H1 (cell line): ENCODE data around the gene SCAF1. TPM values are rescaled to one million over a fixed set of nuclear protein-coding genes. Genes with fewer than 3 reads are reported as not detected.

Source experiments
- CTCF ChIA-PET: fragments of 300-600 bp; sonication (Branson Sonifier 250); formaldehyde crosslinking; loops from one replicate; lab custom pipeline; 2021; ENCODE audit not compliant: partially characterized antibody; lab: Charles Lee
- POLR2A ChIA-PET: fragments of 300-600 bp; sonication (Branson Sonifier 250); formaldehyde crosslinking; loops from one replicate; lab custom pipeline; 2021; ENCODE audit warnings: inconsistent platforms; ENCODE audit not compliant: partially characterized antibody; lab: Charles Lee
- DNase-seq, 2 experiments: peaks; one replicate each; pipeline versions ENCODE4 v3.0.0 to v3.0.0-alpha.2; 2010 to 2022; ENCODE audit warnings: low spot score in 2 of 2, low read depth in 1 of 2, mixed read lengths in 1 of 2
- FAIRE-seq: peaks from 2 replicates; lab custom pipeline; 2011; peaks lifted over from hg19 to GRCh38; lab: Jason Lieb, UNC
- H2AFZ ChIP-seq: 2 replicates; pipeline ENCODE4 v1.8.1; 2012; ENCODE audit warnings: low read length, inconsistent platforms
- H2AK5ac ChIP-seq: 2 replicates; pipeline ENCODE4 v1.6.1; 2013; ENCODE audit warnings: low read depth, low read length
- H2BK120ac ChIP-seq: replicated peaks from 2 replicates; pipeline ENCODE3; 2013; ENCODE audit warnings: low read depth, low read length, inconsistent platforms
- H2BK12ac ChIP-seq: 2 replicates; pipeline ENCODE4 v1.6.1; 2013; ENCODE audit warnings: low read depth, low read length
- H2BK15ac ChIP-seq: 2 replicates; pipeline ENCODE4 v1.6.1; 2013; ENCODE audit warnings: low read length
- H2BK20ac ChIP-seq: 2 replicates; pipeline ENCODE4 v1.6.1; 2013; ENCODE audit warnings: low read length
- H2BK5ac ChIP-seq: 2 replicates; pipeline ENCODE4 v1.6.1; 2013; ENCODE audit warnings: low read depth, low read length
- H3K14ac ChIP-seq: 2 replicates; pipeline ENCODE4 v1.6.1; 2013; ENCODE audit warnings: inconsistent platforms; ENCODE audit not compliant: insufficient read length
- H3K18ac ChIP-seq: 2 replicates; pipeline ENCODE4 v1.6.1; 2013; ENCODE audit warnings: low read length; ENCODE audit errors: extremely low read depth
- H3K23ac ChIP-seq: 2 replicates; pipeline ENCODE4 v1.6.1; 2013; ENCODE audit warnings: inconsistent platforms; ENCODE audit not compliant: insufficient read length
- H3K23me2 ChIP-seq: 2 replicates; pipeline ENCODE4 v1.6.1; 2013; ENCODE audit warnings: low read depth, low read length
- H3K27ac ChIP-seq: 2 replicates; pipeline ENCODE4 v1.6.1; 2011; ENCODE audit warnings: low read depth, low read length, inconsistent platforms
- H3K27me3 ChIP-seq, 4 experiments: replicated peaks in 1 of 4; 1 replicate in 1 of 4; 2 replicates in 3 of 4; pipeline versions ENCODE4 v1.6.1 to v1.8.1; 2011 to 2013; ENCODE audit warnings: low read length in 3 of 4, mild to moderate bottlenecking in 3 of 4, inconsistent platforms in 2 of 4, mixed read lengths in 2 of 4, moderate library complexity in 1 of 4; ENCODE audit not compliant: control insufficient read depth in 3 of 4, insufficient read depth in 3 of 4; ENCODE audit errors: extremely low read depth in 1 of 4
- H3K36me3 ChIP-seq, 4 experiments: 2 replicates each; pipeline versions ENCODE4 v1.6.1 to v1.8.1; 2011 to 2013; ENCODE audit warnings: mild to moderate bottlenecking in 4 of 4, low read length in 3 of 4, moderate library complexity in 2 of 4, control low read depth in 1 of 4, inconsistent platforms in 1 of 4; ENCODE audit not compliant: insufficient read depth in 4 of 4, control insufficient read depth in 2 of 4
- H3K4ac ChIP-seq: replicated peaks from 2 replicates; pipeline ENCODE3; 2013; ENCODE audit warnings: low read length, low read depth, mixed read lengths, inconsistent platforms; ENCODE audit not compliant: insufficient read length
- H3K4me1 ChIP-seq, 4 experiments: replicated peaks in 1 of 4; 1 replicate in 1 of 4; 2 replicates in 3 of 4; pipeline versions ENCODE4 v1.6.1 to v1.8.1; 2011 to 2013; ENCODE audit warnings: low read length in 3 of 4, inconsistent platforms in 2 of 4, mixed read lengths in 1 of 4; ENCODE audit not compliant: insufficient read depth in 4 of 4, control insufficient read depth in 3 of 4
- H3K4me2 ChIP-seq, 2 experiments: 2 replicates each; pipeline versions ENCODE4 v1.6.1 to v1.8.1; 2011 to 2013; ENCODE audit warnings: low read depth in 2 of 2, low read length in 2 of 2, control low read depth in 1 of 2, inconsistent platforms in 1 of 2, mild to moderate bottlenecking in 1 of 2; ENCODE audit not compliant: insufficient read depth in 1 of 2
- H3K4me3 ChIP-seq, 4 experiments: fragments of 200-600, 300-600 bp in 1 of 4; sonication (generic), shearing (Covaris generic), sonication (Bioruptor Twin) in 1 of 4; 2 replicates each; pipeline versions ENCODE4 v1.5.1 to v1.8.1; 2011 to 2016; ENCODE audit warnings: low read length in 4 of 4, low read depth in 3 of 4, control low read depth in 2 of 4, inconsistent platforms in 2 of 4, mild to moderate bottlenecking in 2 of 4, mixed read lengths in 1 of 4, moderate library complexity in 1 of 4; ENCODE audit not compliant: insufficient read depth in 2 of 4; ENCODE audit errors: extremely low read depth in 1 of 4
- H3K56ac ChIP-seq: replicated peaks from 2 replicates; pipeline ENCODE3; 2013; ENCODE audit warnings: low read depth, mild to moderate bottlenecking, mixed read lengths, low read length, inconsistent platforms; ENCODE audit not compliant: insufficient read length
- H3K79me1 ChIP-seq: 2 replicates; pipeline ENCODE4 v1.6.1; 2013; ENCODE audit warnings: low read depth, low read length, control low read depth
- H3K79me2 ChIP-seq, 2 experiments: 2 replicates each; pipeline versions ENCODE4 v1.6.1 to v1.8.1; 2012 to 2013; ENCODE audit warnings: low read length in 2 of 2, mild to moderate bottlenecking in 2 of 2, inconsistent platforms in 1 of 2; ENCODE audit not compliant: insufficient read depth in 2 of 2, control insufficient read depth in 1 of 2
- H3K9ac ChIP-seq, 4 experiments: replicated peaks in 1 of 4; 1 replicate in 1 of 4; 2 replicates in 3 of 4; pipeline versions ENCODE4 v1.6.1 to v1.8.1; 2011 to 2013; ENCODE audit warnings: low read depth in 3 of 4, low read length in 3 of 4, control low read depth in 2 of 4, mild to moderate bottlenecking in 2 of 4, moderate library complexity in 2 of 4, inconsistent platforms in 1 of 4; ENCODE audit errors: extremely low read depth in 1 of 4
- H3K9me3 ChIP-seq, 2 experiments: 2 replicates each; pipeline versions ENCODE4 v1.6.1 to v1.8.1; 2012 to 2013; ENCODE audit warnings: mild to moderate bottlenecking in 2 of 2, moderate library complexity in 2 of 2, control low read depth in 1 of 2, inconsistent platforms in 1 of 2, low read depth in 1 of 2, low read length in 1 of 2, mixed read lengths in 1 of 2; ENCODE audit not compliant: insufficient read depth in 2 of 2
- H4K20me1 ChIP-seq, 2 experiments: replicated peaks in 1 of 2; 2 replicates each; pipeline versions ENCODE3 to v1.8.1; 2011 to 2013; ENCODE audit warnings: inconsistent platforms in 2 of 2, low read length in 2 of 2, mild to moderate bottlenecking in 1 of 2; ENCODE audit not compliant: insufficient read depth in 2 of 2, control insufficient read depth in 1 of 2
- H4K5ac ChIP-seq: 2 replicates; pipeline ENCODE4 v1.6.1; 2013; ENCODE audit warnings: low read length, low read depth, mixed read lengths, inconsistent platforms; ENCODE audit not compliant: insufficient read length
- H4K8ac ChIP-seq: 2 replicates; pipeline ENCODE4 v1.8.0; 2013; ENCODE audit warnings: mild to moderate bottlenecking, moderate library complexity, low read length, inconsistent platforms; ENCODE audit not compliant: insufficient read depth; ENCODE audit errors: extremely low read depth
- H4K91ac ChIP-seq: replicated peaks from 2 replicates; pipeline ENCODE3; 2013; ENCODE audit warnings: low read length, mixed read lengths, inconsistent platforms; ENCODE audit not compliant: insufficient read length
- ASH2L ChIP-seq: fragments of 200-600, 300-600 bp; sonication (generic); IDR thresholded peaks from one replicate; pipeline ENCODE4 v1.7.1; 2017; ENCODE audit warnings: low read length
- GABPA ChIP-seq: IDR thresholded peaks from 2 replicates; pipeline ENCODE4 v1.6.1; 2011; ENCODE audit warnings: mild to moderate bottlenecking, low read length, moderate library complexity, borderline replicate concordance; ENCODE audit not compliant: insufficient read depth
- SIN3A ChIP-seq, 2 experiments: IDR thresholded peaks in 1 of 2; conservative IDR thresholded peaks in 1 of 2; 2 replicates each; pipeline ENCODE4 v1.6.1; 2011 to 2012; ENCODE audit warnings: low read length in 2 of 2, improper control_type of control experiment in 1 of 2, low read depth in 1 of 2, mild to moderate bottlenecking in 1 of 2
- SP2 ChIP-seq: IDR thresholded peaks from 2 replicates; pipeline ENCODE4 v1.6.1; 2012; ENCODE audit warnings: mild to moderate bottlenecking, low read length, inconsistent platforms
- SRF ChIP-seq: IDR thresholded peaks from 2 replicates; pipeline ENCODE4 v1.6.1; 2011; ENCODE audit warnings: mild to moderate bottlenecking, low read depth, low read length, moderate library complexity
- TEAD4 ChIP-seq: IDR thresholded peaks from 2 replicates; pipeline ENCODE4 v1.6.1; 2012; ENCODE audit warnings: low read depth, low read length, inconsistent platforms, mixed read lengths
- ZNF274 ChIP-seq: IDR thresholded peaks from 2 replicates; pipeline ENCODE4 v1.7.0; 2012; ENCODE audit warnings: low read length, borderline replicate concordance; ENCODE audit errors: extremely low read depth
- WGBS, 2 experiments: shearing (Covaris generic) in 1 of 2; methylation state at CpG; one replicate each; pipeline versions ENCODE4 v1.1.6 to v1.1.7; 2013 to 2015; ENCODE audit warnings: low lambda C conversion rate in 2 of 2, mixed read lengths in 2 of 2, inconsistent platforms in 1 of 2, low coverage in 1 of 2, missing lambda C conversion rate in 1 of 2; ENCODE audit not compliant: insufficient replicate concordance in 2 of 2, insufficient coverage in 1 of 2, insufficient read length in 1 of 2; ENCODE audit errors: extremely low coverage in 1 of 2, missing lambda C conversion rate in 1 of 2; 5-methylcytosine and 5-hydroxymethylcytosine counted together
- polyA plus RNA-seq, 7 experiments: library from polyadenylated mRNA; depleted of rRNA in 3 of 7; stranded (reverse) in 5 of 7; unstranded in 2 of 7; fragments of >200 nt in 5 of 7; fragments of 200-250 nt in 2 of 7; gene quantifications; 1 replicate in 5 of 7; 2 replicates in 1 of 7; 4 replicates in 1 of 7; pipeline versions ENCODE4 v1.2.1 to v1.2.3, GENCODE V29; 2011 to 2013; ENCODE audit warnings: missing spikeins in 2 of 7, mixed read lengths in 2 of 7
- total RNA-seq: library from RNA; stranded (reverse); fragmentation: NEBNext Ultra II Directional; extraction: Animal tissue kit (Norgen Biotek cat#: 25700); gene quantifications from 2 replicates; pipeline ENCODE4 v1.2.1, GENCODE V29; 2021
- TF ChIP-seq, protein P1 (sequence below): IDR thresholded peaks from 2 replicates; pipeline ENCODE4 v1.6.1; 2011; ENCODE audit warnings: low read depth, mild to moderate bottlenecking, low read length; ENCODE audit not compliant: insufficient read depth

Gene SCAF1
- total and polyA plus RNA-seq, 2 of the 8 experiments (the other 6 are each of a cell fraction or from before 2014, with no cell fraction given), result 9.7 to 81.7 TPM

DNA sequence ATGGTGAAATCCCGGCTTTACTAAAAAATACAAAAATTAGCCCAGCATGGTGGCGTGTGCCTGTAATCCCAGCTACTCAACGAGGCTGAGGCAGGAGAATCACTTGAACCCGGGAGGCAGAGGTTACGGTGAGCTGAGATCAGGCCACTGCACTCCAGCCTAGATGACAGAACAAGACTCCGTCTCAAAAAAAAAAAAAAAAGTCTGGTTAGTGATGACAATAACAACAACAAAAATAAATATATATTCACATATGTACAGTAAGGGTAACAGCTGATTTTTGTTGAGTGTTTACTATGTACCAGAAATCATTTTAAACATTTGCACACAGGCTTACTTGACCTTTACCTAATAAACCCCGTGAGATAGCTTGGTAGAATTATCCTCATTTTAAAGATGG lies 25.1 kb upstream of the SCAF1 start:
- Histone ChIP-seq H4K20me1 (peaks cover 12 to 21% of the 10 kb centered on the region in 2 experiments), H3K56ac (no peak overlapping the region), H2BK5ac (no peak overlapping the region), H3K79me2 (peaks cover 0 to 21% of the 10 kb centered on the region in 2 experiments; a peak in 2 of 4 replicates), H3K4me3 (no peak overlapping the region), H2BK15ac (no peak overlapping the region), H3K23me2 (no peaks in the 10 kb centered on the region), H2AK5ac (no peak overlapping the region), H3K27ac (no peak overlapping the region), H2BK12ac (no peak overlapping the region), H2AFZ (no peak overlapping the region), H3K9me3 (no peaks in the 10 kb centered on the region), H4K8ac (no peak overlapping the region), H3K4me2 (no peak overlapping the region), H3K27me3 (no peaks in the 10 kb centered on the region), H3K4ac (no peak overlapping the region), H3K4me1 (no peaks in the 10 kb centered on the region), H2BK120ac (no peak overlapping the region), H3K14ac (no peak overlapping the region), H3K23ac (no peak overlapping the region), H3K79me1 (peaks cover 9% of the 10 kb centered on the region), H3K18ac (no peak overlapping the region), H4K91ac (no peak overlapping the region), H3K9ac (no peak overlapping the region), H3K36me3 (peaks cover 21 to 63% (median 43%) of the 10 kb centered on the region in 4 experiments), H4K5ac (no peak overlapping the region), H2BK20ac (no peak overlapping the region)
- WGBS, 2 experiments, result 88% methylated on average over 7 of the region's 7 CpGs; no CpG with 5 or more reads in 1 of the 2 experiments
- DNase-seq (no peak), FAIRE-seq (no peak)
- POLR2A ChIA-PET, result interaction anchor here (1.1 to 50.7 kb wide), 10 partner anchors 7 to 121 kb away, joined by 3 to 840 read pairs (median 4); partner anchors contain the start of genes CPT1C, NOSIP, PRMT1 and PRR12
- TF ChIP-seq SIN3A (conservative IDR thresholded peaks at IDR 0.05 in 1 of 2, IDR thresholded peaks at IDR 0.05 in 1 of 2; ENCODE audit: low read depth in 1 of 2, low read length in 2 of 2) (no peak), ASH2L (no peak), SRF (no peak), GABPA (no peak), TEAD4 (no peak), ZNF274 (no peak), SP2 (no peak)
- TF ChIP-seq, protein P1, sequence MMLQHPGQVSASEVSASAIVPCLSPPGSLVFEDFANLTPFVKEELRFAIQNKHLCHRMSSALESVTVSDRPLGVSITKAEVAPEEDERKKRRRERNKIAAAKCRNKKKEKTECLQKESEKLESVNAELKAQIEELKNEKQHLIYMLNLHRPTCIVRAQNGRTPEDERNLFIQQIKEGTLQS, result no peak
- CTCF ChIA-PET, result interaction anchor here (0.6 to 1.8 kb wide), 10 partner anchors 16 to 112 kb away, joined by 3 to 6 read pairs (median 4); no protein-coding TSS in a partner anchor
